Measurements from ENCODE around the gene FASLG. TPM values are rescaled to one million over a fixed set of nuclear protein-coding genes. Genes with fewer than 3 reads are reported as not detected.
"Not testable (repeated sequence)": the region's sequence is repeated elsewhere in the genome, so short reads cannot be mapped to it uniquely, and the experiment has no call there.

The FASLG gene
- total RNA-seq, 1 donor from 2014 or later = 1.3 TPM

DNA sequence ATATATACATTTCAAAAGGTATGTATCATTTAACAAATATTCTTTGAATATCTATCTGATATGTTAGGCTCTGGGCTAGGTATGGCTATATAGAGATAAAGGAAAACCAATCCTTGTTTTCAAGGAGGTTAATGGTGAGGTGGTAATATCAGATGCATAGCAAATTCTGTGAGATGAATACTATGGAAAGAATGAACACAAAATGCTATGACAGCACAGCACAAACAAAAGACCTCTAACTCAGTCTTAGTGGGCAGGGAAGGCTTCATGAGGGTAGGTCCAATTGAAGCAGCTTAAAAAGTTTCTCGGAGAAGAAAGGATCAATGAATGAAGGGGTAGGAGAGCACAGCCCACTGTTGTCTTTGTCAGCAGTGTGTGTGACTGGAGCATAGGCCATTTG is 27.2 kb downstream of the FASLG start:
- Histone ChIP-seq H3K36me3 (no peaks in the 10 kb centered on the region), H3K27me3 (no peaks in the 10 kb centered on the region), H3K4me1 (no peaks in the 10 kb centered on the region), H3K27ac (no peak overlapping the region), H3K9me3 (no peaks in the 10 kb centered on the region), H3K4me3 (no peak overlapping the region)
- TF ChIP-seq, protein P1, sequence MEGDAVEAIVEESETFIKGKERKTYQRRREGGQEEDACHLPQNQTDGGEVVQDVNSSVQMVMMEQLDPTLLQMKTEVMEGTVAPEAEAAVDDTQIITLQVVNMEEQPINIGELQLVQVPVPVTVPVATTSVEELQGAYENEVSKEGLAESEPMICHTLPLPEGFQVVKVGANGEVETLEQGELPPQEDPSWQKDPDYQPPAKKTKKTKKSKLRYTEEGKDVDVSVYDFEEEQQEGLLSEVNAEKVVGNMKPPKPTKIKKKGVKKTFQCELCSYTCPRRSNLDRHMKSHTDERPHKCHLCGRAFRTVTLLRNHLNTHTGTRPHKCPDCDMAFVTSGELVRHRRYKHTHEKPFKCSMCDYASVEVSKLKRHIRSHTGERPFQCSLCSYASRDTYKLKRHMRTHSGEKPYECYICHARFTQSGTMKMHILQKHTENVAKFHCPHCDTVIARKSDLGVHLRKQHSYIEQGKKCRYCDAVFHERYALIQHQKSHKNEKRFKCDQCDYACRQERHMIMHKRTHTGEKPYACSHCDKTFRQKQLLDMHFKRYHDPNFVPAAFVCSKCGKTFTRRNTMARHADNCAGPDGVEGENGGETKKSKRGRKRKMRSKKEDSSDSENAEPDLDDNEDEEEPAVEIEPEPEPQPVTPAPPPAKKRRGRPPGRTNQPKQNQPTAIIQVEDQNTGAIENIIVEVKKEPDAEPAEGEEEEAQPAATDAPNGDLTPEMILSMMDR (IDR thresholded peaks at IDR 0.05) = no peak
- DNase-seq = no peak
- intact Hi-C loops (cut with DNase I) = no loop called here
- no peak for ATAC-seq

DNA sequence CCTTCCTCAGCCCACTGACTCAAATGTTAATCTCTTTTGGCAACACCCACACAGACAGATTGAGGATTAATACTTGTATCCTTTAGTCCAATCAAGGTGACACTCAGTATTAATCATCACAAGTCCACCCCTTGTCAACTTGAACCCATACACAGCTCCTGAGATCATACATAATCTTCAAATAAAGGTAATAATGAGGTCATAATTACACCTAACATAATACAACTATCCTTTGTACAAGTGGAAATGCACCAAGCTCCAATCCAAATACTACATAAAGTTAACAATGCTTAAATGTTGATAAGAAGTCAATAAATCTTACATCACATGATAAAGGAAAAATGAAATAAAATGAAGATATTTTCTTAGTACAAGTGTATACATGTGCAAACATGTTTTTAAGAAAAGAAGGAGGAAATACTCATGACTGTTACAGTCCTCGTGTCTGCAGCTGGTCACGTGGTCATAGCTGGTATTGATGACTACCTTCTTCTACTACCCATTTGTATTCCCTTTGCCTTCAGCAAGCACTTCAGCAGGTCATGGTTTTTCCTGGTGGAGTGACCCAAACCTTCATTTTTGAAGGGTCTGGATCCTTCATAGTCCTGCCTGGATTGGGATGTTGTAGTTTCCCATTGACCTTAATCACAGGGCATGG is 29.7 kb downstream of the FASLG start:
- DNase-seq; intact Hi-C loops (cut with DNase I); ATAC-seq; H3K36me3 ChIP-seq; H3K27ac ChIP-seq; H3K4me1 ChIP-seq; H3K27me3 ChIP-seq; H3K4me3 ChIP-seq; H3K9me3 ChIP-seq: not testable (repeated sequence)

DNA sequence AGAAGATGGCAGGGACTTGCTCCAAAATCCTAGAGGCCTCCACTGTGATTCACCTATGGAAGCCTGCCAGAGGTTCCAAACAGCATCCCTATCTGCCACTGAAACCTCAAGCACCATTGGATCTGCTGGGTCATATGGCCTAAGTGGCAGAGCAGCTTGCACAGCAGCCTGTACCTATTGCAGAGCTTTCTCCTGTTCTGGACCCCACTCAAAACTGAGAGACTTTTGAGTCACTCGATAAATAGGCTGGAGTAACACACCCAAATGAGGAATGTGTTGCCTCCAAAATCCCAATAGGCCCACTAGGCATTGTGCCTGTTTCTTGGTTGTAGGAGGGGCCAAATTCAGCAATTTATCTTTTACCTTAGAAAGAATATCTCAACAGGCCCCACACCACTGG is 32.0 kb downstream of the FASLG start:
- H3K4me3 ChIP-seq; H3K36me3 ChIP-seq; intact Hi-C loops (cut with DNase I); H3K4me1 ChIP-seq; DNase-seq; H3K27ac ChIP-seq; H3K9me3 ChIP-seq; H3K27me3 ChIP-seq; ATAC-seq: not testable (repeated sequence)

DNA sequence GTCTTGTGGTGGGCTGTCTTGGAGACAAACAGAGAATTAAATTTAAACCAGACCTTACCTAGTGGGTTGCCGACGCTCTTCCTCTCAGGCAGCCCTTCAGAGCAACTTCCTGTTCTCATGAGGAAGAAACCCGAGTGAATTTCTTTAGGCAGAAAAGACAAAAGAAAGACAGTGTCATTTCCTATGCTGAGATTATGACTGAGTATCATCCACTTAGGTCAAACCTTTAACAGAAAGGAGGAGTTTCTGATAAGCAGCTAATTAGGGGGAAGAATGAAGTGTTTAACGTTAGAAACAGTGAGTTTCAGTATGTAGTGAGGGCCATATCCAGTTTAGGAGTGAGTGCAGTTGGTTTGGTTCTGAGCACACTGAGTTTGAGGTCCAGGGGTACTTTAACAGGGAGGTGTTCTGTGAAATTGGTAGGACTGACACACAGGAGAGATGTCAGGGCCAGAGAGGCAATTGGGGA is 38.7 kb downstream of the FASLG start:
- intact Hi-C loops (cut with DNase I) = no loop called here
- TF ChIP-seq, protein P1 (IDR thresholded peaks at IDR 0.05) = no peak
- Histone ChIP-seq H3K27me3 (no peaks in the 10 kb centered on the region), H3K9me3 (no peaks in the 10 kb centered on the region), H3K27ac (peak overlapping the region; percentile 47), H3K4me3 (no peak overlapping the region), H3K36me3 (no peaks in the 10 kb centered on the region), H3K4me1 (no peaks in the 10 kb centered on the region)
- ATAC-seq (no peak), DNase-seq (no peak)

DNA sequence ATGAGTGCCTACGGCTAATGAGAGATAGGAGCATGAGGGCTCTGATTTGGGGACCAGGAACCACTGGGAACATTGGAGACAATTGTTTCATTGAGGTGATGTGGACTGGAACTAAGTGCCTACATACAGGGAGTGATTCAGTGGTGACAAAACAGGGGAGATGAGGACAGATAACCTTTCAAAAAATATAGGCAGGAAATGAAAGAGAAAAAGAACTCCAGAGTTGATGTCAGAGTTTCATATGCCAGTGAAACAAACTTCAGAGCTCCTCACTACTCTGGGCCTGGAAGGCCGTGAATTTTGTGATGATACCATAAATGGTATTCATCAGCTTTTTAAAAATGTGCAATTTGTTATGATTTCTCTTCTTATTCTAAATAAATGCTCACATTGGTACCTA is 39.3 kb downstream of the FASLG start:
- no peaks in the 10 kb centered on the region for H3K36me3 ChIP-seq
- intact Hi-C loops (cut with DNase I) = no loop called here
- ATAC-seq = no peak
- TF ChIP-seq, protein P1 (IDR thresholded peaks at IDR 0.05) = no peak
- H3K27me3 ChIP-seq = no peaks in the 10 kb centered on the region
- peak overlapping the region; percentile 47 for H3K27ac ChIP-seq
- H3K4me3 ChIP-seq = no peak overlapping the region
- H3K9me3 ChIP-seq = no peaks in the 10 kb centered on the region
- DNase-seq = no peak
- no peaks in the 10 kb centered on the region for H3K4me1 ChIP-seq

DNA sequence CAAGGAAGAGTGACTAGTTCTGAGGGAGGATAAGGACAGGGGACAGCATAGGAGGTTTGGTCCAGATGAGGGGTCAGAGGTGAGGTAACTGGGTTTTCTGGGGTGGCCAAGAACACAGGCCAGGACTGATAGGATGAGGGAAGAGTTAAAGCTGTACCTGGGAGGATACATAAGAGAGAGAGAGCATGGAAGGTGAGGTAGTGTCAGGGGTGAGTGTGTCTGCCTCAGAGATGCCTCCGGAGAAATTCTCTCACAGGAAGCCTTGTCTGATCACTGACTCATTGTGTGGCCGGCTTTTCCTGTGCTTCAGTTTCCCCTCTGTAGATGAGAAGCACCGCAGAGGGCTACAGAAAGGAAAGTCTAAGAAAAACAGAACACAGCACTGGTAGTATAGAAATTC is 40.2 kb downstream of the FASLG start:
- DNase-seq = no peak
- Histone ChIP-seq H3K27ac (peak overlapping the region; percentile 47), H3K4me1 (no peaks in the 10 kb centered on the region), H3K4me3 (no peak overlapping the region), H3K9me3 (no peaks in the 10 kb centered on the region), H3K27me3 (no peaks in the 10 kb centered on the region), H3K36me3 (no peaks in the 10 kb centered on the region)
- intact Hi-C loops (cut with DNase I) = no loop called here
- ATAC-seq = peak; percentile 55
- TF ChIP-seq, protein P1 (IDR thresholded peaks at IDR 0.05) = no peak

Data from upper lobe of right lung (tissue), 1 donor.